ENCODE measurements around the gene AGER. TPM values are rescaled to one million over a fixed set of nuclear protein-coding genes. Genes with fewer than 3 reads are reported as not detected.

AGER gene
- total RNA-seq, 1 experiment from 2014 or later = 14.3 TPM

DNA sequence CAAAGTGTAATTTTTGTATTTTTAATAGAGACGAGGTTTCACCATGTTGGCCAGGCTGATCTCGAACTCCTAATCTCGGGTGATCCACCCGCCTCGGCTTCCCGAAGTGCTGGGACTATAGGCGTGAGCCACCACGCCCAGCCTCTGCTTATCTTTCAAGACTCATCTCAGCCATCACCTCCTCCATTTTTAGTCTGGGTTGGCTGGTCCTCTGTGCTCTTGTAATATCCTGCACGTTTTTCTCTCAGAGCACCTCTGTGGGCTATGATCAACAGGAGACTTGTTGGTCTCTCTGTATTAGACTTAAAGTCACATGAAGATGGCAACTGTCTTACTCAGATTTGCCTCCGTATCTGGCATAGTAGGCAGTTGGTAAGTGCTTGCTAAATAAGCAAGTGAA, 32.2 kb upstream of the AGER start:
- WGBS (ENCODE audit: extremely low coverage, insufficient read length, low lambda C conversion rate) = no CpG with 5 or more reads among the region's 10 CpGs
- no peak overlapping the region for H3K14ac ChIP-seq (ENCODE audit: insufficient read depth, low read length)
- Mint-ChIP-seq H3K27ac (no peak overlapping the region), H3K9me3 (no peaks in the 10 kb centered on the region; a peak in 1 of 5 replicates), H3K36me3 (ENCODE audit: insufficient read depth in 1 of 3, low read depth in 3 of 3) (peaks cover 0 to 1% (median 0%) of the 10 kb centered on the region in 3 experiments; a peak in 1 of 7 replicates), H3K4me1 (no peaks in the 10 kb centered on the region), H3K27me3 (ENCODE audit: low read depth) (peaks cover 9% of the 10 kb centered on the region), H3K4me3 (peak overlapping the region in 1 of 2 experiments; percentile 46; a peak in 1 of 5 replicates)
- H3K4me2 ChIP-seq (ENCODE audit: insufficient read depth, insufficient read length, low read length) = no peak overlapping the region
- TF ChIP-seq, protein P1, sequence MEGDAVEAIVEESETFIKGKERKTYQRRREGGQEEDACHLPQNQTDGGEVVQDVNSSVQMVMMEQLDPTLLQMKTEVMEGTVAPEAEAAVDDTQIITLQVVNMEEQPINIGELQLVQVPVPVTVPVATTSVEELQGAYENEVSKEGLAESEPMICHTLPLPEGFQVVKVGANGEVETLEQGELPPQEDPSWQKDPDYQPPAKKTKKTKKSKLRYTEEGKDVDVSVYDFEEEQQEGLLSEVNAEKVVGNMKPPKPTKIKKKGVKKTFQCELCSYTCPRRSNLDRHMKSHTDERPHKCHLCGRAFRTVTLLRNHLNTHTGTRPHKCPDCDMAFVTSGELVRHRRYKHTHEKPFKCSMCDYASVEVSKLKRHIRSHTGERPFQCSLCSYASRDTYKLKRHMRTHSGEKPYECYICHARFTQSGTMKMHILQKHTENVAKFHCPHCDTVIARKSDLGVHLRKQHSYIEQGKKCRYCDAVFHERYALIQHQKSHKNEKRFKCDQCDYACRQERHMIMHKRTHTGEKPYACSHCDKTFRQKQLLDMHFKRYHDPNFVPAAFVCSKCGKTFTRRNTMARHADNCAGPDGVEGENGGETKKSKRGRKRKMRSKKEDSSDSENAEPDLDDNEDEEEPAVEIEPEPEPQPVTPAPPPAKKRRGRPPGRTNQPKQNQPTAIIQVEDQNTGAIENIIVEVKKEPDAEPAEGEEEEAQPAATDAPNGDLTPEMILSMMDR (conservative IDR thresholded peaks at IDR 0.05) = no peak
- H3K27me3 ChIP-seq (ENCODE audit: insufficient read depth, low read length) = no peaks in the 10 kb centered on the region
- DNase-seq = no peak
- no peak overlapping the region for H3K56ac ChIP-seq (ENCODE audit: insufficient read length, low read depth, low read length)
- no peak overlapping the region for H3K23ac ChIP-seq (ENCODE audit: insufficient read length, low read depth, low read length)
- no peak overlapping the region for H3K27ac ChIP-seq (ENCODE audit: insufficient read length, low read depth, low read length)
- H3K79me2 ChIP-seq (ENCODE audit: insufficient read depth, low read length) = no peaks in the 10 kb centered on the region
- no peaks in the 10 kb centered on the region for H4K20me1 ChIP-seq (ENCODE audit: control insufficient read depth, insufficient read depth, insufficient read length)
- no peak overlapping the region for H3T11ph ChIP-seq (ENCODE audit: low read length)
- no peak overlapping the region for H2BK12ac ChIP-seq (ENCODE audit: insufficient read length, low read depth, low read length)
- H4K91ac ChIP-seq (ENCODE audit: insufficient read length, low read depth, low read length) = no peak overlapping the region
- no peak overlapping the region for H2BK15ac ChIP-seq (ENCODE audit: low read depth, low read length)
- H3K4me1 ChIP-seq (ENCODE audit: insufficient read depth, low read length) = no peaks in the 10 kb centered on the region
- no peak overlapping the region for H2BK20ac ChIP-seq (ENCODE audit: low read depth, low read length, poor library complexity, severe bottlenecking)
- H3K9me3 ChIP-seq (ENCODE audit: control insufficient read depth, low read depth, low read length) = no peaks in the 10 kb centered on the region
- no peaks in the 10 kb centered on the region for H3K79me1 ChIP-seq (ENCODE audit: insufficient read depth, low read depth, low read length, poor library complexity, severe bottlenecking)
- no peak overlapping the region for H4K8ac ChIP-seq (replicated peaks; ENCODE audit: insufficient read length, low read depth, low read length)
- no peak overlapping the region for H2AFZ ChIP-seq (ENCODE audit: low read length)
- no peak overlapping the region for H3K4ac ChIP-seq (ENCODE audit: low read depth, low read length)
- H4K5ac ChIP-seq (ENCODE audit: insufficient read length, low read depth, low read length) = no peak overlapping the region
- peaks cover 3% of the 10 kb centered on the region for H3K23me2 ChIP-seq (ENCODE audit: insufficient read length, low read depth, low read length, poor library complexity, severe bottlenecking)
- no peak overlapping the region for H2BK5ac ChIP-seq (ENCODE audit: insufficient read length, low read length)
- H2BK120ac ChIP-seq (ENCODE audit: low read depth, low read length, poor library complexity, severe bottlenecking) = no peak overlapping the region
- no peak overlapping the region for H3K9ac ChIP-seq (ENCODE audit: extremely low read depth, insufficient read length, low read length)
- no peak overlapping the region for H2AK5ac ChIP-seq (ENCODE audit: insufficient read length, low read length)
- H3K18ac ChIP-seq (ENCODE audit: insufficient read length, low read depth, low read length) = no peak overlapping the region
